Neural progenitor cell (in vitro differentiated cells): ENCODE measurements around the gene ACACB. TPM values are rescaled to one million over a fixed set of nuclear protein-coding genes. Genes with fewer than 3 reads are reported as not detected.

Experiments used
- DNase-seq: peaks from one replicate; pipeline ENCODE4 v3.0.0-alpha.2; 2016; ENCODE audit warnings: low spot score
- H2AFZ ChIP-seq: fragments of 200-600 bp; sonication (generic); replicated peaks from 2 replicates; pipeline ENCODE4 v1.6.1; 2016; ENCODE audit warnings: antibody characterized with exemption
- H3F3A ChIP-seq: fragments of 200-600 bp; sonication (generic); 2 replicates; pipeline ENCODE4 v1.6.1; 2016; ENCODE audit warnings: antibody characterized with exemption, low read depth
- H3K27ac ChIP-seq: fragments of 200-600 bp; sonication (generic); 2 replicates; pipeline ENCODE4 v1.5.1; 2016; ENCODE audit warnings: mild to moderate bottlenecking
- H3K27me3 ChIP-seq: fragments of 200-600 bp; sonication (generic); 2 replicates; pipeline ENCODE4 v1.6.1; 2016; ENCODE audit warnings: mild to moderate bottlenecking, moderate library complexity
- H3K36me3 ChIP-seq: fragments of 200-600 bp; sonication (generic); 2 replicates; pipeline ENCODE4 v1.5.1; 2016
- H3K4me1 ChIP-seq: fragments of 200-600 bp; sonication (generic); 2 replicates; pipeline ENCODE4 v1.6.1; 2016; ENCODE audit warnings: mixed run types
- H3K4me2 ChIP-seq: fragments of 200-600 bp; sonication (generic); 2 replicates; pipeline ENCODE4 v1.6.1; 2016
- H3K4me3 ChIP-seq: fragments of 200-600 bp; sonication (generic); 2 replicates; pipeline ENCODE4 v1.5.1; 2016
- H3K79me2 ChIP-seq: fragments of 200-600 bp; sonication (generic); 2 replicates; pipeline ENCODE4 v1.6.1; 2016; ENCODE audit warnings: low read depth
- H3K9ac ChIP-seq: fragments of 200-600 bp; sonication (generic); 2 replicates; pipeline ENCODE4 v1.6.1; 2016
- H3K9me3 ChIP-seq: fragments of 200-600 bp; sonication (generic); 2 replicates; pipeline ENCODE4 v1.5.1; 2016; ENCODE audit warnings: low read depth
- H4K20me1 ChIP-seq: fragments of 200-600 bp; sonication (generic); 2 replicates; pipeline ENCODE4 v1.6.1; 2016; ENCODE audit warnings: low read depth
- H3K27ac Mint-ChIP-seq: 3 replicates; pipeline ENCODE4 v1.8.0; 2021; ENCODE audit warnings: mixed read lengths
- H3K27me3 Mint-ChIP-seq: 2 replicates; pipeline ENCODE4 v1.8.0; 2022; ENCODE audit warnings: low read depth, mild to moderate bottlenecking, inconsistent platforms, moderate library complexity, mixed read lengths; ENCODE audit not compliant: insufficient read depth
- H3K36me3 Mint-ChIP-seq: 3 replicates; pipeline ENCODE4 v1.8.0; 2021; ENCODE audit warnings: mixed read lengths
- H3K4me1 Mint-ChIP-seq: 3 replicates; pipeline ENCODE4 v1.8.0; 2021; ENCODE audit warnings: mixed read lengths
- H3K4me3 Mint-ChIP-seq: 3 replicates; pipeline ENCODE4 v1.8.0; 2021; ENCODE audit warnings: mild to moderate bottlenecking, moderate library complexity, mixed read lengths
- H3K9me3 Mint-ChIP-seq: 3 replicates; pipeline ENCODE4 v1.8.0; 2020; ENCODE audit warnings: mixed read lengths
- CTCF ChIP-seq: fragments of 200-600 bp; sonication (generic); IDR thresholded peaks from 2 replicates; pipeline ENCODE4 v1.5.1; 2017; ENCODE audit warnings: antibody characterized with exemption, mild to moderate bottlenecking
- EZH2 ChIP-seq: fragments of 200-600 bp; sonication (generic); IDR thresholded peaks from 2 replicates; pipeline ENCODE4 v1.6.1; 2017; ENCODE audit warnings: antibody characterized with exemption, mild to moderate bottlenecking, moderate library complexity
- EZH2phosphoT487 ChIP-seq: fragments of 200-600 bp; sonication (generic); IDR thresholded peaks from 2 replicates; pipeline ENCODE4 v1.6.1; 2017; ENCODE audit warnings: antibody characterized with exemption
- total RNA-seq: library from RNA; depleted of rRNA; stranded (reverse); fragments of >200 nt; gene quantifications from 2 replicates; pipeline ENCODE4 v1.2.3, GENCODE V29; 2015; ENCODE audit warnings: low replicate concordance

The ACACB gene
- total RNA-seq, 1 donor from 2014 or later = 2.4 TPM

GRCh38 chr12:109092497-109093021 is 23.8 kb upstream of the ACACB start:
- Histone ChIP-seq H4K20me1 (no peaks in the 10 kb centered on the region), H3K9ac (no peak overlapping the region), H3K36me3 (no peaks in the 10 kb centered on the region), H3K27ac (no peak overlapping the region), H3K4me1 (peaks cover 6% of the 10 kb centered on the region), H3K27me3 (no peaks in the 10 kb centered on the region), H2AFZ (peak overlapping the region; percentile 90), H3F3A (peaks cover 12% of the 10 kb centered on the region), H3K4me3 (peak overlapping the region; percentile 18), H3K79me2 (peaks cover 11% of the 10 kb centered on the region), H3K9me3 (no peaks in the 10 kb centered on the region), H3K4me2 (peak overlapping the region; percentile 28)
- H3K36me3 Mint-ChIP-seq = peaks cover 17% of the 10 kb centered on the region
- peaks cover 4% of the 10 kb centered on the region for H3K27me3 Mint-ChIP-seq
- TF ChIP-seq EZH2phosphoT487 (no peak), CTCF (no peak), EZH2 (no peak)
- H3K4me3 Mint-ChIP-seq = peak overlapping the region; percentile 84
- peaks cover 37% of the 10 kb centered on the region for H3K4me1 Mint-ChIP-seq
- H3K27ac Mint-ChIP-seq = peak overlapping the region; percentile 91
- H3K9me3 Mint-ChIP-seq = no peaks in the 10 kb centered on the region
- DNase-seq = no peak

GRCh38 chr12:109093022-109093918 is 23.1 kb upstream of the ACACB start, which contains the start of gene ALKBH2:
TSS of gene ALKBH2 (minus strand) at chr12:109093472. CDS start at chr12:109092786, 686 bp downstream.
- H3K36me3 Mint-ChIP-seq = peaks cover 17% of the 10 kb centered on the region
- H3K27ac ChIP-seq = no peak within 1 kb of the TSS
- peak within 1 kb of the TSS; percentile 91 for H3K27ac Mint-ChIP-seq
- peak within 1 kb of the TSS; percentile 90 for H2AFZ ChIP-seq
- peaks cover 4% of the 10 kb centered on the region for H3K27me3 Mint-ChIP-seq
- H3K4me1 ChIP-seq = peaks cover 6% of the 10 kb centered on the region
- H3F3A ChIP-seq = peaks cover 14% of the 10 kb centered on the region
- no peaks in the 10 kb centered on the region for H3K9me3 ChIP-seq
- H3K4me3 Mint-ChIP-seq = peak within 1 kb of the TSS; percentile 84
- H3K4me3 ChIP-seq = peak within 1 kb of the TSS; percentile 18
- no peaks in the 10 kb centered on the region for H4K20me1 ChIP-seq
- no peak within 1 kb of the TSS for H3K9ac ChIP-seq
- peak; percentile 94 for DNase-seq
- H3K9me3 Mint-ChIP-seq = no peaks in the 10 kb centered on the region
- H3K4me1 Mint-ChIP-seq = peaks cover 37% of the 10 kb centered on the region
- H3K27me3 ChIP-seq = no peaks in the 10 kb centered on the region
- TF ChIP-seq CTCF (peak; percentile 92), EZH2 (no peak)
- peak within 1 kb of the TSS; percentile 28 for H3K4me2 ChIP-seq
- no peaks in the 10 kb centered on the region for H3K36me3 ChIP-seq
- peaks cover 14% of the 10 kb centered on the region for H3K79me2 ChIP-seq

- H3K36me3 ChIP-seq = peaks cover 3% of the 10 kb centered on the region
- H3K4me3 Mint-ChIP-seq = peak overlapping the region; percentile 90
- peaks cover 14% of the 10 kb centered on the region for H3F3A ChIP-seq
- H3K27ac ChIP-seq = no peak overlapping the region
- H3K27me3 Mint-ChIP-seq = peaks cover 6% of the 10 kb centered on the region
- no peaks in the 10 kb centered on the region for H3K9me3 ChIP-seq
- H3K27ac Mint-ChIP-seq = no peak overlapping the region
- H3K27me3 ChIP-seq = no peaks in the 10 kb centered on the region
- H2AFZ ChIP-seq = peak overlapping the region; percentile 97
- peak overlapping the region; percentile 73 for H3K4me3 ChIP-seq
- H4K20me1 ChIP-seq = peaks cover 16% of the 10 kb centered on the region
- H3K9ac ChIP-seq = no peak overlapping the region
- TF ChIP-seq CTCF = no peak
- TF ChIP-seq EZH2phosphoT487 = no peak
- TF ChIP-seq EZH2 = no peak
- no peaks in the 10 kb centered on the region for H3K9me3 Mint-ChIP-seq
- DNase-seq = no peak
- peaks cover 21% of the 10 kb centered on the region for H3K36me3 Mint-ChIP-seq
- peaks cover 11% of the 10 kb centered on the region for H3K4me1 ChIP-seq
- H3K4me2 ChIP-seq = peak overlapping the region; percentile 85
- peaks cover 47% of the 10 kb centered on the region for H3K79me2 ChIP-seq
- peaks cover 38% of the 10 kb centered on the region for H3K4me1 Mint-ChIP-seq
Observed at GRCh38 chr12:109097140-109097434, 19.3 kb upstream of the ACACB start.
